GM18505 (cell line): ENCODE results near the gene SEL1L2.

ENCODE experiments used
- ATAC-seq: cut with Tn5 transposase; IDR thresholded peaks from one replicate; pipeline ENCODE4 v1.9.1; 2021; ENCODE audit not compliant: unreplicated experiment
- POLR2A ChIP-seq: IDR thresholded peaks from 4 replicates; pipeline ENCODE4 v1.6.1; 2011; ENCODE audit warnings: borderline replicate concordance; ENCODE audit not compliant: insufficient read depth, insufficient read length; ENCODE audit errors: extremely low read depth

The SEL1L2 gene

GRCh38 chr20:13844296-13844695, 146.1 kb downstream of the SEL1L2 start:
- no peak for TF ChIP-seq POLR2A
- ATAC-seq = no peak

GRCh38 chr20:13841206-13841605, 149.2 kb downstream of the SEL1L2 start:
- ATAC-seq = no peak

DNA sequence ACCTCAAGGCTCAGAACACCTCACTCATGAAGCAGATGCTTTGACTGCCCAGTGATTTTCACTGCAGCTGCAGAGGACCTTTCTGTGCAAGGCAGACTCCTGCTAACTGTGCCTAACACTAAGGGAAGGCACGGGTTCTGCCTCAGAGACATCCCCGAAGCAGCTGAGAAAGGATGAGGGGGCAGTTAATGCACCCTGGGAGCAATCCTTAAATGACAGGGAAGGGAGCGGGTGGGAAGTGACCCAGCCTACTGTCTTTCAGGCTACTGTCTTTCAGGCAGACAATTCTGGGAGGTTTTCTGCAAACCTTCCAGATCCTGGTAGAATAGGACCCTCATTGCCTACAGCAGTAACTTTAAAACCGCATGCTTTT, 150.3 kb downstream of the SEL1L2 start:
- no peak for TF ChIP-seq POLR2A
- ATAC-seq = no peak

More at GRCh38 chr20:13841206-13841605, 149.2 kb downstream of the SEL1L2 start:
- TF ChIP-seq POLR2A = no peak

- no peak for TF ChIP-seq POLR2A
- ATAC-seq = no peak
Measured at GRCh38 chr20:13839421-13840092, 150.9 kb downstream of the SEL1L2 start.

DNA sequence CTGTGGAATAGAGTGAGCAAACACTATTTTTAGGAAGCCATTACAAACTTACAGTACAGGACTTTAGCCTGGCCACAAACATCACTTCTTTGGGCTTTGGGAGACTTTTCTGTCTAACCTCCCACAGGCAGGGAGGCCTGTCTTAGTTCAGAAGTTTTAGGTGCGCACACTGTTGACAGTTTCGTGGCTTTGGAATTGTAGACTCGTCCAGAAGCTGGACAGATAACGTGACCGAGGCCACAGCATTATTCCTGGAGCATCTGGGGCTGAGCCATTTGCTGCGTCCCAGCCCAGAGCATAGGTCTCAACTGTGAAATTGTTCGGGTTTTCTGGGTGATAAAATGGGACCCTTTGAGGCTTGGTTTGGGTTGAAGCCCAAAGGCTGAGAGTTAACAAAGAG, 151.8 kb downstream of the SEL1L2 start:
- no peak for ATAC-seq

GRCh38 chr20:13831476-13831875, 158.9 kb downstream of the SEL1L2 start:
- no peak for TF ChIP-seq POLR2A
- ATAC-seq = no peak

More for the DNA sequence above, 151.8 kb downstream of the SEL1L2 start:
- TF ChIP-seq POLR2A = no peak

DNA sequence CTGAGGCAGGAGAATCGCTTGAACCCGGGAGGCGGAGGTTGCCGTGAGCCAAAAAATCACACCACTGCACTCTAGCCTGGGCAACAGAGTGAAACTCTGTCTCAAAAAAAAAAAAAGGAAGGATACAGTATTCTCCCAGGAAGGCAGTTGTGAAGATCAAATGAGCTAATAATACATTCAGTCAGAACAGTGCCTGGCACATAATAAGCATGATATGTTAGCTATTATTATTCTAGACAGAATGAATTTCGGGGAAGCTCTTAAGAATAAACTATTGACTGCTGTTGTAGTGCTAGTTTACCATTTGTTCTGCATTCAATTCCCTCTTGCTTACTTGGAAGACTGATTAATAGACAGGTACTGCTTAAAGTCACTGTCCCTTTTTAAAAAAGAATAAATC, 164.9 kb downstream of the SEL1L2 start:
- TF ChIP-seq POLR2A = no peak
- no peak for ATAC-seq

DNA sequence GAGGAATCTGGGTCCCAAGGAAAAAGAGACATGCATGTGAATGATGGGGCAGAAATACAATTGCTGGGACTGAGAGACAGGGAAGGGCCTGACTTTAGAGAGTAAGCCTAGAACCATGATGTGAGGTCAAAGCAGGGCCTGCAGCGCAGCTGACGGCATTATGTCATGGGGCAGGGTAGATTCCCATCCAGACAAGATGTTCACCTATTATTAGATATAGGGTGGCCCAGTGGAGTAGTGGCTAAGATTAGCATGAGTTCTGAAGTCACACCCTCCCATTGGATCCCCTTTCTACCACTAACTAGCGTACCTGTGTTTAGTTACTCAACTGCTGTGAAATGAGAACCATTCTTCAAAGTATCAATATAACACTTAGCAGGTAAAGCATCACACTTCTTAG, 166.0 kb downstream of the SEL1L2 start:
- no peak for ATAC-seq
- TF ChIP-seq POLR2A = no peak

- ATAC-seq = no peak
- no peak for TF ChIP-seq POLR2A
Measured at GRCh38 chr20:13822459-13822858, 168.0 kb downstream of the SEL1L2 start.

- no peak for ATAC-seq
- no peak for TF ChIP-seq POLR2A
Measured at GRCh38 chr20:13821876-13822275, 168.5 kb downstream of the SEL1L2 start.

GRCh38 chr20:13819885-13820645, 170.3 kb downstream of the SEL1L2 start:
- ATAC-seq = peak; percentile 87
- no peak for TF ChIP-seq POLR2A

GRCh38 chr20:13817342-13817741, 173.1 kb downstream of the SEL1L2 start:
- no peak for ATAC-seq

DNA sequence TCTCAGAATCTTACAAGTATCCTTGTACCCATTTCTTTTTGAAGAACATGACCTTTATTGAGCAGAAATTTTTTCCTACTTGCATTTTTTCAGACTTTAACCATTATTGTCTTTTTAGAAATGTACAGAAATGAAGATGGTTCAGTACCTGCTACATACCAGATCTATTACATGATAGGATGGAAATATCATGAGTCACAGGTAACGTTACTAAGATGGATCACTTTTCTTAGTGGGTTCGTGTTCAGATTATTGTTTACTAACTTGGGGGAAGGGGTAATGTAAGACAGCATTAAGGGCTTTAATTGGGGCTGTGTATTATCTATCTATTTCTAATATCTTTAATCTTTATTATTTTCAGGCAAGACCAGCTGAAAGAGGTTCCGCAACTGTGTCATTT, 173.7 kb downstream of the SEL1L2 start:
- no peak for TF ChIP-seq POLR2A
- ATAC-seq = no peak

More at GRCh38 chr20:13817342-13817741, 173.1 kb downstream of the SEL1L2 start:
- TF ChIP-seq POLR2A = no peak

DNA sequence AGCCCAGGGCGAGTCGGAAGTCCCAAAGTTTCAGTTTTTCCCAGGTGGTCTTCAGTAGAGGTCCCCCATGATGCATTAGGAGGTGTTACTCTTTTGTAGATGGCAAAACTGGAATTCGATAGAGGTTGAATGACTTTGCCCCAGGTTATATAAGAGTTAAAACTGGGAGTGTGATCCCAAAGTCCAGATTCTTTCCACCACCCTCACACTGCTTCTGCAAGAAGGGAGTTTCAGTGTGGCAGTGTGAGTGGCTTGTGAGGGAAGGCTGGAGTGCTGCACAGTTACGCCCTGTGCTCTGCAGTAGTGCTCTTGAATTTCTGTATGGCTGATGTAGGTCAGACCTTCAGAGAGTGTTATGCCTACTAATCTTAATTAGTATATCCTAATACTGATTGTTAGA, 175.7 kb downstream of the SEL1L2 start:
- ATAC-seq = no peak
- no peak for TF ChIP-seq POLR2A
